ENCODE results near the gene PRR14. TPM values are rescaled to one million over a fixed set of nuclear protein-coding genes. Genes with fewer than 3 reads are reported as not detected.
"Not testable (repeated sequence)": the region's sequence is repeated elsewhere in the genome, so short reads cannot be mapped to it uniquely, and the experiment has no call there.

The PRR14 gene
- total and polyA plus RNA-seq, 2 of the 4 experiments (the other 2 are of a cell fraction): 1.4 to 11.9 TPM

DNA sequence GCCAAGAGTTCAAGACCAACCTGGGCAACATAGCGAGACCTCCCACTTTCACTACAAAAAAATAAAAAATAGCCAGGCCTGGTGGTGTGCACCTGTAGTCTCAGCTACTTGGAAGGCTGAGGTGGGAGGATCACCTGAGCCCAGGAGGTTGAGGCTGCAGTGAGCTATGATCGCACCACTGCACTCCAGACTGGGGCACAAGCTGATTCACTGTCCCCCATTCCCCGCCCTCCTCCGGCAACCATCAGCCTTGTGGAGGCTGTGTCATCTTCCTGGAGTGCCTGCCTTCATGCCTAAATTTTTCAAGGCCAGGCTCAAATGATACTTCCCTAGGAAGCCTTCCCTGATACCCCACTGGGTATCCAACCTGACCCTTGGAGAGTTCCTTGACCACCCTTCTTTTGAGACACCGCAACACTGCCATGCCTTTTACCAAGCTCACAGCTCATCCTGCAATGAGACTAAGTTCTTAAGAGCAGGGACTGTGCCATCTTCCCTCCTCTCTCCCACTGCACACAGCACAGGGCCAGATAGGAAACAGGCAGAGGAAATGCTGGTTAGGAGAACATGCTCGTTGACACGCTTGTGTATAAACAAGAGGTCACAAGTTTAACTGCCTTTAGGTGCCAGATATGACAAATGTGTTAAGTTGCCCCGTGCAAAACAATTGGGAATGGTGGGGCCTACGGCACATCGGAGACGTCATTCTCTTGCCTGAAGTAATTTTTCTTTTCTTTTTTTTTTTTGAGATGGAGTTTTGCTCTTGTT, 44.4 kb downstream of the PRR14 start (continued):
- TF ChIP-seq MAZ (IDR thresholded peaks at IDR 0.05; ENCODE audit: borderline replicate concordance, low read depth, low read length) (no peak), RAD21 (IDR thresholded peaks at IDR 0.05; ENCODE audit: low read length) (no peak)

DNA sequence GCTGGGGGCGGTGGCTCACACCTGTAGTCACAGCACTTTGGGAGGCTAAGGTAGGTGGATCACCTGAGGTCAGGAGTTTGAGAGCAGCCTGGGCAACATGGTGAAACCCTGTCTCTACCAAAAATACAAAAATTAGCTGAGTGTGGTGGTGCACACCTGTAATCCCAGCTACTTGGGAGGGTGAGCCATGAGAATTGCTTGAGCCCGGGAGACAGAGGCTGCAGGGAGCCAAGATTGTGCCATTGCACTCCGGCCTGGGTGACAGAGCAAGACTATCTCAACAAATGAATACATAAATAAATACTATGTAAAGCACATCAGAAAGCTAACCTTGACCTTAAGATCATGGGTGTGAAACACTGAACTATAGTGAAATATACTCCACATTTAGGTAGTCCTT, 45.9 kb downstream of the PRR14 start:
- H3K9me1 ChIP-seq (ENCODE audit: insufficient read depth, low read length); H3K4me1 ChIP-seq (ENCODE audit: control insufficient read depth, insufficient read depth, low read length); H3K14ac ChIP-seq (replicated peaks; ENCODE audit: low read depth, low read length); H3K4me3 ChIP-seq (ENCODE audit: insufficient read depth, low read depth, low read length); H3K23ac ChIP-seq (ENCODE audit: low read depth, low read length); H3K9me3 ChIP-seq (ENCODE audit: control insufficient read depth, insufficient read depth, low read length); H3K56ac ChIP-seq (ENCODE audit: extremely low read depth, insufficient read depth, low read length); H4K91ac ChIP-seq (ENCODE audit: insufficient read depth, low read depth, low read length); ATAC-seq (ENCODE audit: low read depth); CTCF ChIA-PET; BruUV-seq (replicated peaks); H2AK5ac ChIP-seq (ENCODE audit: low read depth, low read length); H3K27ac ChIP-seq (ENCODE audit: insufficient read depth, low read length); in situ Hi-C loops (cut with MboI; ENCODE audit: low sequenced_read_pairs); dilution Hi-C loops (cut with HindIII; ENCODE audit: low sequenced_read_pairs, unreplicated experiment); H2BK5ac ChIP-seq (ENCODE audit: low read depth, low read length, poor library complexity, severe bottlenecking); H3K9ac ChIP-seq (ENCODE audit: low read depth, low read length); H4K8ac ChIP-seq (ENCODE audit: low read depth in 2 of 2, low read length in 2 of 2); H2AK9ac ChIP-seq (replicated peaks; ENCODE audit: low read depth, low read length, poor library complexity); H3K4ac ChIP-seq (ENCODE audit: low read depth, low read length); H3K4me2 ChIP-seq (ENCODE audit: low read depth, low read length); DNase-seq; H3K27me3 ChIP-seq (ENCODE audit: control insufficient read depth, insufficient read depth, low read length); H4K5ac ChIP-seq (ENCODE audit: low read depth, low read length); H2BK120ac ChIP-seq (ENCODE audit: low read depth, low read length); H2BK20ac ChIP-seq (ENCODE audit: low read depth, low read length); H2BK15ac ChIP-seq (ENCODE audit: low read depth, low read length); POLR2A ChIA-PET (ENCODE audit: unreplicated experiment); H3K18ac ChIP-seq (ENCODE audit: low read depth, low read length); H2AFZ ChIP-seq (replicated peaks; ENCODE audit: low read length, poor library complexity): not testable (repeated sequence)
- peaks cover 18% of the 10 kb centered on the region for H4K20me1 ChIP-seq (ENCODE audit: insufficient read depth, low read length)
- no CpG with 5 or more reads among the region's 3 CpGs for WGBS, 2 experiments (ENCODE audit: extremely low coverage in 2 of 2, insufficient read length in 1 of 2)
- H3K79me1 ChIP-seq (ENCODE audit: low read depth in 1 of 2, low read length in 2 of 2): peaks cover 6 to 31% of the 10 kb centered on the region in 2 experiments; a peak in 3 of 4 replicates
- H3K36me3 ChIP-seq (ENCODE audit: control insufficient read depth, insufficient read depth, low read length): peaks cover 11% of the 10 kb centered on the region
- intact Hi-C loops (cut with micrococcal nuclease): loop anchor here (5.0 kb wide), 1 partner anchor 226 kb away; the partner anchor contains the start of gene FBXL19
